Stimulated activated CD8-positive, alpha-beta memory T cell treated with anti-CD3 and anti-CD28 coated beads, Interleukin-12 subunit alpha, Interleukin-12 subunit beta, amount 100 ng/mL, for 1 hour (primary cell): Measurements from ENCODE around the gene GAS7.
"Not testable (repeated sequence)": the region's sequence is repeated elsewhere in the genome, so short reads cannot be mapped to it uniquely, and the experiment has no call there.

Experiments used
- DNase-seq: peaks from one replicate; pipeline ENCODE4 v3.0.0-alpha.2; 2020; ENCODE audit warnings: low read depth

Gene GAS7

DNA sequence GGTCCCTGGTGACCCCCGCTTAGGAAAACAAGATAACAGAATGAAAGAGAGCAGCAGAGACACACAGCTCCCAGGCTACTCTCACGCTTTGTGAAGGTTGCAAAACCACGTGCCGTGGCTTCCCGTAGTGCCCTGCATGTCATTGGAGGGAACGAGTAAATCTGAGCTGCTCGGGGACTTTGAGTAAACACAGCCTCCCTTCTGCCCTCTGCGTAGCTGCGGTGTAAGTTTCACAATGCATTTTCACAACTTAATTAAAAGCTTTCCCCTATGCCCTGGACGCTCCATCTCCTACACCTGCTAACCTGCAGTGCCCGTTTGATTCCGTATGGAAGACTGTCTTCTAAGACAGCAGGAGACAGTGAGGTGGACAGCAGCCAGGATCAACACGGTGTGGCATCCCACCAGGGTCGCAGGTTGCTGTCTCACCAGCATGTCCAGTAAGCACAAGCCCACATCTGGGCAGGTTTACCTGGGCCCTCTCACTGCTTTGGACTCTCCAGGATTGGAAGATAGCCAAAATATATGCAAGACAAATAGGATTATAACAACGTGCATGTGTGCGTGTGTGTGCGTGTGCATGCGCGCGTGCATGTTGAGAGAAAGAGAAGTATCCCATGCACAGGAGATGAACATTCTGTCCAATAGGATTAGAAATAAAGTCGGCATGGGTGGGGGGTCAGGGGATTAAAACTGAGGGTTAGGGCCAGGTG is 177.0 kb downstream of the GAS7 start:
- DNase-seq, result no peak

DNA sequence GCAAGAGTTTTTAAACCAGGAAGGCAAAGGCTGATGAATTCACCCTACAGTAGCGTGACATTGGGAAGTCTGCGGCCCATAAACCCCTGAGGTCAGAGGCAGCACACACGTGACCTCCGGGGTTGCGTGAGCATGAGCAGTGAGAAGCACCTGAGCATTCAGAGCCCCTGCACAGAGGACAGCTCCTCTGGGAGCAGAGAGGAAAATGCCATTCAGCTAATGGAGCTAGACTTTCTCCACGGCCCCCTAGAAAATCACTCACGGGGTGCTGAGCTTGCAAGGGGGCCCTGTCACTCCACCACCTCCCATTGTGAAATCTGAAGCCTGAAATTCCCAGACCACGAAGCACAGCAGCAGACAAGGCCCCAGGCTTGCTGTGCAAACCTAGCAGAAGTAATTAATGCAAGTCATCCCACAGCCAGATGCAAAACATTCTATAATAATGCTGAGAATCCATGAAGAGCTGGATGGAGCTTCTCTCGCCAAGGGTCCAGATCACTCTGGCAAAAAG is 178.4 kb downstream of the GAS7 start:
- DNase-seq, result no peak

GRCh38 chr17:10018461-10018891 is 179.9 kb downstream of the GAS7 start:
- DNase-seq, result no peak

DNA sequence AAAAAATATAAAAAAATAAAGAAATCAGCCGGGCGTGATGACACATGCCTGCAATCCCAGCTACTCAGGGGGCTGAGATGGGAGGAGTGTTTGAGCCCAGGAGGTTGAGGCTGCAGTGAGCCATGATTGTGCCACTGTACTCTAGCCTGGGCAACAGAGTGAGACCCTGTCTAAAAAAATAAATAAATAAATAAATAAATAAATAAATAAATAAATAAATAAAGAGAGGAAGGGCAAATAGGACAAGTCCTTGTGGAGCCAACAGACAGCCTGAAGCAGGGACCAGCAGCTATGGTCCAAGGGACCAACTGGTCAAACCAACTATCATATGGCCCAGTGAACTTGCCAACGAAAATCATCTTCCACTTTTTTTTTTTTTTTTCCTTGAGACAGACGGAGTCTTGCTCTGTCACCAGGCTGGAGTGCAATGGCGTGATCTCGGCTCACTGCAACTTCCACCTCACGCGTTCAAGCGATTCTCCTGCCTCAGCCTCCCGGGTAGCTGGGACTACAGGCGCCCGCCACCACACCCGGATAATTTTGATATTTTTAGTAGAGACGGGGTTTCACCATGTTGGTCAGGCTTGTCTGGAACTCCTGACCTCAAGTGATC is 181.3 kb downstream of the GAS7 start:
- not testable (repeated sequence) for DNase-seq

- DNase-seq, result no peak
Observed at GRCh38 chr17:10013365-10014112, 184.9 kb downstream of the GAS7 start.

DNA sequence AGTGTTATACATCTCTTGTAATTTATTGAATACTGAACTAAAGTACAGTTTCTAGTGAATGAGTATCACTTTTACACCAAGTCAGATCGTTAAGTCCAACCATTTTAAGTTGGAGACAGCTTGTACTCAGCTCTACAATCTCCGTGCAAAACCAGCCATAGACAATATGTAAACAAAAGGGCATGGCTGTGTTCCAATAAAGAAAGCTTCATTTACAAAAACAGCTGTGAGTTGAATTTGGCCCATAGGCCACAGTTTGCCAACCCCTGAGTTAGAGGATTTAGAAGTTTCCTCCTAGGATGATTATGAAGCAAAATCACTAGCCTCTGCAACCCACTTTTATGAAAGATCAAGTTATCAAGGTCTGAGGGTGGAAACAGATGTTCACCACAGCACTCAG is 187.7 kb downstream of the GAS7 start:
- no peak for DNase-seq

DNA sequence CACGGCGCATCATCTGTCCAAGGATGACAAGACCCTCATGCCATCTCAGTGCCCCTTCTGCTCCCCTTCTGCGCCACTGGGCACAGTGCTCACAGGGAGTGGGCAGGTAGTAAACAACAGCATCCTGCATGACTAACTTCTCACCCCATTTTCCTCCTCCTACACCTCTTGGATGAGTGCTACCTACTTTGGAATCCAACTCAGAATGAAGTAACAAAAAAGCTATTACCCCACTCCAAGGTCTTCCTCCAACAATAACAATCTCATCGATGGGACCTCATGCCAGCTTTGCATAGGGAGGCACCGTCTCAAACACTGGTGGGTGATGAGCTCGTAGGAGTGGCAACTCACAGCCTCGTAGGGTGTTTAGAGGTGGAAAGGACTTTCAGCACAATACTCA is 194.7 kb downstream of the GAS7 start:
- no peak for DNase-seq

DNA sequence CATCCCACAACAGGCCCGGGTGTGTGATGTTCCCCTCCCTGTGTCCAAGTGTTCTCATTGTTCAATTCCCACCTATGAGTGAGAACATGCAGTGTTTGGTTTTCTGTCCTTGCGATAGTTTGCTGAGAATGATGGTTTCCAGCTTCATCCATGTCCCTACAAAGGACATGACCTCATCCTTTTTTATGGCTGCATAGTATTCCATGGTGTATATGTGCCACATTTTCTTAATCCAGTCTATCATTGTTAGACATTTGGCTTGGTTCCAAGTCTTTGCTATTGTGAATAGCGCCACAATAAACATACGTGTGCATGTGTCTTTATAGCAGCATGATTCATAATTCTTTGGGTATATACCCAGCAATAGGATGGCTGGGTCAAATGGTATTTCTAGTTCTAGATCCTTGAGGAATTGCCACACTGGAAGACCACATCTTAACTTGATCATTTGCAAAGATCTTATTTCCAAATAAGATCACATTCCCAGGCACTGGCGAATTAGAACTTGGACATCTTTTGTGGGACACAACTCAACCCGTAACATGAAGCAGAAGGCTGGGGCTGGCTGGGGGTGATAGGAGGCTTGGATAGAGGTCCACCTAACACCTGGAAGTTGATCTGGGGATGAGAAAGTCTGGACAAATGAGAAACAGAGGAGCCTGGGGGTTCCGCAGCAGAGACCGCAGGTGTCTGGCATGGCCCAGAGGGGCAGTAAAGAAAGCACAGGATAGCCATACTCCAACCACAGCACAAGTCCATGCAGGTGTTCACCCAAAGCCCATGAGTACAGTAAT is 195.6 kb downstream of the GAS7 start:
- DNase-seq, result not testable (repeated sequence)

GRCh38 chr17:10001306-10001873 is 197.0 kb downstream of the GAS7 start:
- DNase-seq, result no peak

GRCh38 chr17:9999919-10000695 is 198.3 kb downstream of the GAS7 start:
- no peak for DNase-seq

GRCh38 chr17:9998060-9998459 is 200.3 kb downstream of the GAS7 start:
- DNase-seq, result no peak

- no peak for DNase-seq
Observed at GRCh38 chr17:9994761-9995160, 203.6 kb downstream of the GAS7 start.

GRCh38 chr17:9991796-9992195 is 206.6 kb downstream of the GAS7 start:
- no peak for DNase-seq

GRCh38 chr17:9991351-9991750 is 207.1 kb downstream of the GAS7 start:
- DNase-seq, result no peak

- no peak for DNase-seq
Observed at GRCh38 chr17:9987779-9988585, 210.4 kb downstream of the GAS7 start.

DNA sequence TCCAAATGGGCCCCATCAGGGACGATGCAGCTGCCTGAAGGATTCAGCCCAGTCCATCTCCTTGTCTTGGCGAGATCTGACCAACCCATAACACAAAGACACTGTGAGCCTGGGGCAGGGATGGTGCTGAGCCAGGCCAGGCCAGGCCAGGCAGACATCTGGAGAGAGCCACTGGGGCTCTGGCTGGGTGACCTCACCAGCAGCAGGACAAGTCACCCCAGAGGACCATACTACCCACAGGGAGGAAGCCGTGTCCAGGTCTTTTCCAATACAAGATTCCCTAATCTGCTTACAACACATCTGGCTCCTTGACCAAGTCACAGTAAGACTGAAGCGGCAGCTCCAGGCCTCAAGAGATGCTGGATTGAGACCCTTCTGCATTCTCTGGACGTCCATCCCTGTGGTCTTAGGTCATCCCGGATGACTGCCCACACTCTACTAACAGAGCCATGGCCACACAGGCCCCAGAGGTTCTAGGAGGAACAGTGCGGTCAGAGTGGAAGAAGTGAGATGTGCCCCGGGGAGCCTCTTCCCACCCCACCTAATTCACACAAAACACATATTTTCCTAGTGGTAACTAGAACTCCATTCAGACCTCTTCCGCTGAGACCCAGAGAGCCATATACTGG is 211.5 kb downstream of the GAS7 start:
- no peak for DNase-seq

GRCh38 chr17:9985646-9986045 is 212.8 kb downstream of the GAS7 start:
- no peak for DNase-seq

- no peak for DNase-seq
Observed at GRCh38 chr17:9984768-9985167, 213.6 kb downstream of the GAS7 start.

- no peak for DNase-seq
Observed at GRCh38 chr17:9982159-9982558, 216.2 kb downstream of the GAS7 start.
